ENCODE data around the gene CFAP61.

The CFAP61 gene

DNA sequence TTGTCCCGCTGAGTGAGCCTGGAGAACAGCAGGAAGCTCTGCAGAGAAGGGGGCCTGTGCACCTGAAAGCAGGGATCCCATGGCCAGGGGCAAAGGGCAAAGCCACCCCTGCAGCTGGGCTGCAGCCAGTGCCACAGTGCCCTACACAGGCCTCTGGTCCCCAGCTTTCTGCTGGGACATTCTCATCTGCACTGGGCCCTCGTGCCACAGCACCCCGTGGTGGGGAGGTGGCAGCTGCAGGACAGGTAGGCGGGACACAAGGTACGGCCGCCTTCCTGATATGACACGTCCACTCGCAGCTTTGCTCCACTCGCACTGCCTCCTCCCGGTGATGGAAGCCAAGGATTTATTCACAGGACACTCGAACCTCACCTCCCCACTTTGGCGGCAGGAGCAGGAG, 342.8 kb downstream of the CFAP61 start:
- H3K4me1 Mint-ChIP-seq (ENCODE audit: low read depth) = no peaks in the 10 kb centered on the region
- H3K36me3 Mint-ChIP-seq = peaks cover 2% of the 10 kb centered on the region
- no peak overlapping the region for H3K4me3 Mint-ChIP-seq
- H3K9me3 Mint-ChIP-seq (ENCODE audit: low read depth) = no peaks in the 10 kb centered on the region
- H3K27ac Mint-ChIP-seq = no peak overlapping the region
- H3K27me3 Mint-ChIP-seq = no peaks in the 10 kb centered on the region

DNA sequence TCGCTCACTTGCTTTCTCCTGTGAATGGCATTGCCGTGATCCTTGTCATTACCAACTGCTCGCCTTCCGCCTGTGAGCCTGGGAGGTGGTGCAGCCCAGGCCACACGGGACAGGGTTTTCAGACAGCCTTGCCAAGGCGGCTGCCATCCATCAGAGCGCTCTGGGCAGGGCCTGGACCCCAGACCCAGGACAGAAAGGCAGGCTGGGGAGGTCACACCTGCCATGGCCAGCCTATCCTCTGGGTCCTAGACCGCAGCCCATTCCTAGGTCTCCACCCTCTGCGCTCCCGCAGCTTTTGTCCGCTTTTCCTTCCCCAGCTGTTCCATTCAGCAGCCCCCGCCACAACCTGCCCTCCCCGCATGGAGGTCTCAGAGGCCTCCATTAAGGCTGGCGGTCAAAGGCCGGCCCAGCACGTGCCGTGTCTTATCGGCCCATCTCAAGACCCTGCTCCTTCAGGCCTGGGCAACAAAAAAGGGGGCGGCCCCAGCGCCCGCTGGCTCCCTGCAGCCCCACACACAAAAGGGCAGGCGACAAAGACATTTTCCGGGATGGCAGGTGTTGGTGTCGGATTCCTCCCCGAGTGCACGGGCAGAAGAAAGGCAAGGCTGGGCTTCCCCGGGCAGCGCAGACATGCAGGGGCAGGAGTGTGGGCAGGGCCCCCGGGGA, 343.7 kb downstream of the CFAP61 start:
- Mint-ChIP-seq H3K27me3 (no peaks in the 10 kb centered on the region), H3K27ac (no peak overlapping the region), H3K4me3 (no peak overlapping the region), H3K9me3 (ENCODE audit: low read depth) (no peaks in the 10 kb centered on the region), H3K36me3 (peaks cover 2% of the 10 kb centered on the region), H3K4me1 (ENCODE audit: low read depth) (no peaks in the 10 kb centered on the region)

DNA sequence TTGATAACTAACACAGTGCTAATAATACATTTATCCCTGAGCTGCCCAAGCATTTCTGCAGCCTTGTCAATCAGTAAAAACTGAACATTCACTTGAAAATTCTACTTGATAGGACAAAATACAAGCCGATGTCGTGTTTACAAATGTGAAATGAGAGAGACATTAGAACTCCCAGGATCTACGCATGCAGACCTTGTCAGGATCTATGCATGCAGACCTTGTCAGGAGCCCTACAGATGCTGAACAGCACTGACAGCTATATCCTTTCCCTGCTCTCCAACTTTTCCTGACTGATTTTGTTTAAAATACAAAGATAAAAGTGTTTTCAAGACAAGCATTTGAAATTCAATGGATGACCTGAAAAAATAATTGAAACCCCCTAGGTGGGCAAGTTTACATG, 344.5 kb downstream of the CFAP61 start:
- Mint-ChIP-seq H3K4me1 (ENCODE audit: low read depth) (no peaks in the 10 kb centered on the region), H3K27ac (no peak overlapping the region), H3K27me3 (no peaks in the 10 kb centered on the region), H3K36me3 (peaks cover 2% of the 10 kb centered on the region), H3K4me3 (no peak overlapping the region), H3K9me3 (ENCODE audit: low read depth) (no peaks in the 10 kb centered on the region)

DNA sequence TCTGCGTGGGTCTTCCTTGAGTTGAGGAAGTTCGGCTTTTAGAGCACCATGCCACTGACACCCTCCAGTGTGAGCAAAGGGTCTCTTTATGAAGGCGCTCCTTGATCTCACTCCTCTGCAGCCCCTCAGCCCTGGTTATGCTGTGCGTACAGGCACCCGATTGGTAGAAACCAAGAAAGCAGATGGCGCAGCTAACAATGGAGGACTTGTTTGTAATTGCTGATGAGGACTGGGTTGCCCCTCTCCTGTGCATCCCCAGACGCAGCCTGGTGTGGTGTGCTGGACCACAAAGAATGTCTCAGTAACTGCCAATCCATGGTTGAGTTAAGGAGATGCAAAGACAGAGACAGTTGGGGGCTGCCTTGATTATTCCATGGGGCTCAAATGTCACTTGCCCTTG, 345.8 kb downstream of the CFAP61 start:
- peaks cover 5% of the 10 kb centered on the region for H3K36me3 Mint-ChIP-seq
- no peak overlapping the region for H3K4me3 Mint-ChIP-seq
- H3K27ac Mint-ChIP-seq = no peak overlapping the region
- H3K27me3 Mint-ChIP-seq = no peaks in the 10 kb centered on the region
- H3K4me1 Mint-ChIP-seq (ENCODE audit: low read depth) = no peaks in the 10 kb centered on the region
- no peaks in the 10 kb centered on the region for H3K9me3 Mint-ChIP-seq (ENCODE audit: low read depth)

DNA sequence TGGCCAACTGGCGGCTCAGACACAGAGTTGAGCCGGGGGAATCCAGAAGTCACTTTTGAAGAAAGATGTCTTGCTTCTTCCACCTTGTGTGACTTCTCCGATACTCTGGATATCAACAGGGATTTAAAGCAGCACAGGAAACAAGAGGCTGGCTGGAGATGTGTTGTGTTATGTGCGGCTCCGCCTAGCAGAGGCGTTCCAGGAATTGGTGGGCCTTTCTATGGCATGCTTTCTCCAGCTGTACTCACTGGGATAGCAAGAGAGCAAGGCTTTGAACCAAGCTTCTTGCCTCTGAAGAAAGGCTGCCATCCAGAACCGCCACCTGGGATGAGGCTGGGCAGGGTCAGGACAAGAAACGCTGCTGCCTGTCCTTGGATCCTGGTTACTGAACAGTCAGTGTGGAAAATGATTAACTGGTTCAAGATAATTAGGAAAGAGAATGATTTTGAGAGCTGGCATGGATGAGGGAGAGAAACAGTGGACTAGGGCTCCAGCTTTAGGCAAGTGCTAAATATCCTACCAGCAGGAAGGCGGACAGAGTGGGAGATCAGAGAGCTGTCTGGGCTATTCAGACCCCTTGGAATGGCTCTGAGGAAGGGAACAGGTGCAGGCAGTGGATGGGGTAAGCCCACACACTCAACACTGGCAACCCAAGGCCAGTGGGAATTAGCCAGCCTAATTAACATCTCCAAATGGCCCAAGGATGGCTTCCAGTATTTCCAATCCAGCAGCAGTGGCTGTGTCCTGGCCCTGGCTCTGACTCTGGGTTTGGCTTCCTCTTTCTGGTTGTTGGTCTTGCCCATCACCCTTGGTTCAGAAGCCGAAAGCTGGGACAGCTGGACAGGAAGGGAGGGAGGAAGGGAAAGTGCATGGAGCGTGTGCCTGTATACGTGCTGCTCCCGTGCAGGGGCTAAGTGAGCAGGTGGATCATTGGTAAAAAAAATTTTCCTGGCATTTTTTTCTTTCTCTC, 347.5 kb downstream of the CFAP61 start:
- H3K4me1 Mint-ChIP-seq (ENCODE audit: low read depth) = no peaks in the 10 kb centered on the region
- H3K36me3 Mint-ChIP-seq = peaks cover 5% of the 10 kb centered on the region
- no peak overlapping the region for H3K4me3 Mint-ChIP-seq
- H3K27ac Mint-ChIP-seq = no peak overlapping the region
- H3K27me3 Mint-ChIP-seq = no peaks in the 10 kb centered on the region
- no peaks in the 10 kb centered on the region for H3K9me3 Mint-ChIP-seq (ENCODE audit: low read depth)

DNA sequence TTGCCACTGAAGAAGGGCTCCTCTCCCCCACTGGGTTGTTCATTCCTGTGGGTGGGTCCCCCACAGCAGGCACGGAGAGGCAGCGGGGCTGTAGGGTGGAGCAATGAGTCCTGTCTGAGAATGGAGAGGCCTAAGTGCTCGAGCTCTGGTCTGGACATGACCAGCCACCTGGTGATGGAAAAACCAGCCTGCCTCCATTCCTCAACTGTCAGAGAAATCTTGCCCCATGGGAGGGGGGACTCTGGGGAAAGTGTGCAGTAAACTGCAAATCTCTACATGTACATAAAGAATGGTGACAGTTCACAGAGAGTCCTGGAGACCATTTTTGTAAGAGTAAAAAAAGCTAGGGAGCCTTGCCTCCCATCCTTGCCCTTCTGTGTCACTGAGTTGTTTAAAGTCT, 349.7 kb downstream of the CFAP61 start:
- H3K4me3 Mint-ChIP-seq = no peak overlapping the region

DNA sequence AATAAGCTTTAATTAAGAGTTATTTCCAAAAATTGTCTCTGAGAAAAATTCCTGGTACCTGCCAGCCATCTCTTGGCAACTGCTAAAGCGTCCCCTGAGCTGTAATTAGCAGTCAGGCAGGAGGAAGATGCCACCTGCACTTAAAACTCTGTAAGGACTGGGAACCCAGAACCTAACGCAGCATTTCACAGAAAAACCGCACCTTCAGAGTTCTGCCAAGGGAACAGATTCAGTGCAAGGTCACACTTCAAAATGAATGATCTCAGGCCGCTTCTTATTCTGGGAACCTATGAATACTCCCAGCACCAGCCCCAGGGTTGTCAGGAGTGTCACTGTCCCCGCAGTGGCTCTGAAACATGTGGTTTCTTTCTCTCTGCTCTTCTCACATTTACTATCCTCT, 352.3 kb downstream of the CFAP61 start:
- no peaks in the 10 kb centered on the region for H3K9me3 Mint-ChIP-seq (ENCODE audit: low read depth)
- H3K36me3 Mint-ChIP-seq = peaks cover 3% of the 10 kb centered on the region
- H3K4me3 Mint-ChIP-seq = no peak overlapping the region
- no peaks in the 10 kb centered on the region for H3K4me1 Mint-ChIP-seq (ENCODE audit: low read depth)
- peak overlapping the region; percentile 23 for H3K27ac Mint-ChIP-seq
- no peaks in the 10 kb centered on the region for H3K27me3 Mint-ChIP-seq

More for the DNA sequence above, 349.7 kb downstream of the CFAP61 start:
- Mint-ChIP-seq H3K4me1 (ENCODE audit: low read depth) (no peaks in the 10 kb centered on the region), H3K27ac (no peak overlapping the region), H3K36me3 (peaks cover 5% of the 10 kb centered on the region), H3K27me3 (no peaks in the 10 kb centered on the region), H3K9me3 (ENCODE audit: low read depth) (no peaks in the 10 kb centered on the region)

DNA sequence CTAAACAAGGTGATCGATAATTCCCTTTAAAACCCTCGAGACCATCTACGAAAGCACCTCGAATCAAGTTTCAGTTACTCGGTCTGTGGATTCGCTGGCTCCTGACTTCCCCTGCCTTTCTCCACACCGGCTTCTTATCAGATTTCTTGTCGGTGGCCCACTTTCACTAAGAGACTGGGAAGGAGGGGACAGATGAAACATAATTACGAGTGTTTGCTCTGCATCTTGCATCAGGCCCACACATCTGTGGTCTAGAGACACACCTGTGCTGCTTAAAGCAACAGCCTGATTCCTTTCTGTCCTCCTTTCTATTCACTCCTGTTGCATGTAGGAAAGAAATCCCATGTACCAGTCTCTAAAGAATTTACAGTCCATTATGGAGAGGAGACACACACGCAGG, 353.3 kb downstream of the CFAP61 start:
- no peaks in the 10 kb centered on the region for H3K9me3 Mint-ChIP-seq (ENCODE audit: low read depth)
- no peak overlapping the region for H3K4me3 Mint-ChIP-seq
- H3K27ac Mint-ChIP-seq = no peak overlapping the region
- no peaks in the 10 kb centered on the region for H3K4me1 Mint-ChIP-seq (ENCODE audit: low read depth)
- no peaks in the 10 kb centered on the region for H3K27me3 Mint-ChIP-seq
- peaks cover 3% of the 10 kb centered on the region for H3K36me3 Mint-ChIP-seq

DNA sequence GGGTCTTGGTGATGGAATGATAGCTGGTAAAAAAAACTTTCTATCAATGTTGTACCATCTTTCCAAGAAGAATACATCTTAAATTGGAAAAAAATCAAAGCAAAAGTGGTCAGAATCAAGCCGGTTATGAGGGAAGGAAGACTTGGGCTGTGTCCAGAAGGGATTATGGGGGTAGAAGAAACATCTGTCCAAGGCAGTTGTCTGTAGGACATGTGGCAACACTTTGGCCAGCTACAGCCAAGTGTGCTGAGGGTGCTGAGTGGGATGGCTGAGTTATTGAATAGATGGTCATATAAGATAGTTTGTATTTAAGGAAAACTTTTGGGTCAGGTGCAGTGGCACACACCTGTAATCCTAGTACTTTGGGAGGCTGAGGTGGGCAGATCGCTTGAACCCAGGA, 354.0 kb downstream of the CFAP61 start:
- H3K4me3 Mint-ChIP-seq = no peak overlapping the region
- no peaks in the 10 kb centered on the region for H3K4me1 Mint-ChIP-seq (ENCODE audit: low read depth)
- H3K27ac Mint-ChIP-seq = no peak overlapping the region
- H3K27me3 Mint-ChIP-seq = no peaks in the 10 kb centered on the region
- no peaks in the 10 kb centered on the region for H3K9me3 Mint-ChIP-seq (ENCODE audit: low read depth)
- H3K36me3 Mint-ChIP-seq = peaks cover 6% of the 10 kb centered on the region

DNA sequence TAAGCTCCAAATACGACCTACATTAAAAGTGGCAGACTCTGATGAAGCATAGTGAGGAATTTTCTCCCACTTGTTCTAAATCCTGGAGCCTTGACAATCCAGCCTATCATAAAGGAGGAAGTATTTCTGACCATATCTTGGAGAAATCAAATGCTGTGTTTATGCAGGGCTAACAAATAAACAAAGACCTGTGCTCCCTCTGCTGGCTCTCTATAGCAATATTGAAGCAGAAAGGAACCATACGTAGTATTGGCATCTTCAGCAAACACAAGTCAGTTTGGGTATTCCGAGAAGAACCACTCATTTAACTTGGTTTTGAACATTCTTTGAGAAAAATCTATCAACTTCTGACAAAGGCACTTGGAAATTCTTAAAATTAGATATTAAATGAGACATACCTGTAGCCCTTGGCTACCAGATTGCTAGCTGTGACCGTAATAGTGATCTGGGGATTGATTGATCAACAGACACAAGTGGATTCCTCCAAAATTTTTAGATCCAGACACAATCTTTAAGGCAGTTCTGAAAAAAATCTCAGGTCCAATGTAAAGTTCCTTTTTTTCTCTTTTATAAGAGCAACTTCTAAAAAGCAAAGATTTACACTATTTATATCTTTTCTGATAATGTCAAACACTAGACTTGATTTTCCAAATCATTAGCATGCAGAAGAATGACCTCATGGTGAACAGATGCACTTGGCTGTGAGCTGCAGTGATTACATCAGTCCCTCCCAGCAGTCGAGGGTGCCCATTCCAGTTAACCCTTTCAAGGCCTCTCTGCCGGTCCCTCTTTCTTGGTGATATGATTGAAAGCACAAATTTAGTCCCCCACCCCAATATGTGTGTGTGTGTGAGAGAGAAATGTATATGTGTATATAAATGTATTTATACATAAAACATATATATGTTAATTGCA, 355.8 kb downstream of the CFAP61 start:
- Mint-ChIP-seq H3K27ac (no peak overlapping the region), H3K4me3 (no peak overlapping the region), H3K4me1 (ENCODE audit: low read depth) (no peaks in the 10 kb centered on the region), H3K9me3 (ENCODE audit: low read depth) (no peaks in the 10 kb centered on the region), H3K27me3 (no peaks in the 10 kb centered on the region), H3K36me3 (peaks cover 10% of the 10 kb centered on the region)

DNA sequence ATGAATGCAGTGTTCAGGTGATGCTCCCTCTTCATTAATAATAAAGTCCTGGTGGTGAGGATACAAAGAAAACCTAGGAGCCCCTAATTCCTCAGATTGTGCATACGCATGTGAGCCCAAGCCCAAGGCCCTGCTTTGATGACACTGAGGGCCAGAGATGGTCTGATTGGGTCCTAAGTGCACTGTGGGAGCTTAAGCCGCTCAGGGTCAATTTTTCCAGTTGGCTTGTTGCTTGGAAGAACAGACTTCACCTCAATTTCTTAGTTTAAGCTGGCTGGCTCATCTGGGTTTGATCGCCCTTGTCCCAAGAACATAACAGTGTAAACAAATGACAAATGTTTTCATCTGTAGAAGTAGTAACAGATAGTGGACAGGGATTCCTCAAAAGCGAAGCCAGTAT, 357.0 kb downstream of the CFAP61 start:
- Mint-ChIP-seq H3K27ac (no peak overlapping the region), H3K9me3 (ENCODE audit: low read depth) (no peaks in the 10 kb centered on the region), H3K4me1 (ENCODE audit: low read depth) (no peaks in the 10 kb centered on the region), H3K27me3 (no peaks in the 10 kb centered on the region), H3K36me3 (peaks cover 10% of the 10 kb centered on the region), H3K4me3 (no peak overlapping the region)
